A172 (cell line): Measurements from ENCODE around the gene GFI1. TPM values are rescaled to one million over a fixed set of nuclear protein-coding genes. Genes with fewer than 3 reads are reported as not detected.
A peak's percentile ranks its signal among the peaks of the same experiment; 100 is the strongest.
"Not testable (repeated sequence)": the region's sequence is repeated elsewhere in the genome, so short reads cannot be mapped to it uniquely, and the experiment has no call there.

Source experiments
- DNase-seq: peaks from one replicate; pipeline ENCODE4 v3.0.0-alpha.2; 2015; ENCODE audit warnings: low spot score
- total RNA-seq: library from RNA; depleted of rRNA; stranded (reverse); fragments of >200 nt; shearing (Covaris generic); gene quantifications from 2 replicates; pipeline ENCODE4 v1.2.3, GENCODE V29; 2014

Gene GFI1
- total RNA-seq, 1 experiment from 2014 or later = 0.60 TPM

GRCh38 chr1:92465256-92465647, 21.5 kb downstream of the GFI1 start:
- no peak for DNase-seq

DNA sequence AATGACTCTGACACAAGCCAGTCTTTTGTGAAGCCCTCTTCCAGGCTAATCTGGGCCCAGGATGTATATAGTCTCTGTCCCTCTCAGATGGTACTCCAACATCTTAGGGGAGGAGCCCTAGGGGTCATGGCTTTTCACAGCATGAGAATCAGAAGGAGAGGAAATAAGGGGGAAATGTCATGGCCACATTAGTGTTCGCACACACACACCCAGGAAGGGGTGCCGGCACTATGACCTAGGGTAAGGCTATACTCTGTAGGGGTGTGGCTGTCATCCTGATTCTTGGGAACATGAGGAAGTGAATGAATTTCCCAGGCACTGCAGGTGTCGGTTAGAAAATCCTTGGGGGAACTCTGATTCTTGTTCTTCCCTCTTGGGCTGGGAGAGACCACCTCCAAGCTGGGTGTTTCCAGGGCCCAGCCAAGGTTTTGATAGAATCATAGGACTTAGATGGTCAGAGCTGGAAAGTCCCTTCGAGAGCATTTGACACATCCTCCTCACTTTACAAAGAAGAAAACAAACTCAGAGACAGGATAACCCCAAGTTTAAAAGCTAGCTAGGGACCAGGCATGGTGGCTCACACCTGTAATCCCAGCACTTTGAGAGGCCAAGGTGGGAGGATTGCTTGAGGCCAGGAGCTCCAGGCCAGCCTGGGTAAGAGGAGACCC, 22.0 kb downstream of the GFI1 start:
- no peak for DNase-seq

- no peak for DNase-seq
Observed at GRCh38 chr1:92461364-92462097, 25.2 kb downstream of the GFI1 start.

GRCh38 chr1:92459871-92460320, 26.8 kb downstream of the GFI1 start:
- no peak for DNase-seq

DNA sequence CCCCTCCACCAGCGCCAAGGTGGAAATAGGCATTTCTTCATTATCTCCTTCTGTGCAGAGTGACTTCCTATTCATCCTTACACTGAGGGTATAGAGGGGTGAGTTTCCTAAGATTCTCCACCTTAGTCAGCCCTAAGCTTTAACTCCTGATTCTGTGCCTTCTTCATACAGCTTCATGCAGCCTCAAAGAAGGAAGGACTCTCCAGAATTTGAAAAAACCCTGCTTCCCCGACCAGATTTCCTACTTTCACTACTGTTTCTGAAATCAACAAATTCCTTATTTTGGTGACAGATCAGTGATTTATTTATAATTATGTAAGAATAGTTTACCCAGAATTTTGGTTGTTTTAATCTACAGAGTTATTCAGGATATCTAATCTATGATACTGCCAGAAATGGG, 28.6 kb downstream of the GFI1 start:
- DNase-seq = no peak

DNA sequence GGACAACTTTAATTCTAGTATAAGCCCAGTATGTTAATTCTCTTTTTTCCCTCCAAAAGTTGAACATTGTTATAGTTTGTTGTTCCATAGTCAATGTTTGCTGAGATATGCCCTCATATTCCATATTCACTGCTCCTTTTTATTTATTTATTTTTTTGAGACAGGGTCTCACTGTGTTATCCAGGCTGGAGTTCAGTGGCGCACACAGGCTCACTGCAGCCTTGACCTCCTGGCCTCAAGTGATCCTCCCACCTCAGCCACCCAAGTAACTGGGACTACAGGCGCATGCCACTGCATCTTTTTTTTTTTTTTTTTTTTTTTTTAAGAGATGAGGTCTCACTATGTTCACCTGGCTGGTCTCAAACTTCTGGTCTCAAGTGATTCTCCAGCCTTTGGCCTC, 38.7 kb downstream of the GFI1 start:
- no peak for DNase-seq

- no peak for DNase-seq
Observed at GRCh38 chr1:92447033-92447681, 39.6 kb downstream of the GFI1 start.

DNA sequence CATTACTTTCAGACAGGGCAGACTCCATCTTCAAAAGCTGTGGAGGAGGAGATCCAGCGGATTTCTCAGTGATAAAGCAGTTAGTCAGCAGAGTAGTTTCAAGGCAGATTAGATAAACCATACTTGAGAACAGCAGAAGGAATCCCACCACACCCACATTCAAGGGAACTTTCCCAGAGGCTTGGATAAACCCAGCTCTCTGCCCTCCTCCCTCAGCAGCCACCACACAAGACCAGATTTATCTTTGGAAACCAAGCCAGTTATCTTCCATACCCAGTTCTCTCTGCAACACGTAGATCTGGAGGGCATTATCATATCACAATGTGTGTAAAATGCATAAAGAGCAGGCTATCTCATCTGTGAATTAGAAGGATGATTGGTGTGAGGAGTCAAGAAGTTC, 40.2 kb downstream of the GFI1 start:
- DNase-seq = peak; percentile 49

DNA sequence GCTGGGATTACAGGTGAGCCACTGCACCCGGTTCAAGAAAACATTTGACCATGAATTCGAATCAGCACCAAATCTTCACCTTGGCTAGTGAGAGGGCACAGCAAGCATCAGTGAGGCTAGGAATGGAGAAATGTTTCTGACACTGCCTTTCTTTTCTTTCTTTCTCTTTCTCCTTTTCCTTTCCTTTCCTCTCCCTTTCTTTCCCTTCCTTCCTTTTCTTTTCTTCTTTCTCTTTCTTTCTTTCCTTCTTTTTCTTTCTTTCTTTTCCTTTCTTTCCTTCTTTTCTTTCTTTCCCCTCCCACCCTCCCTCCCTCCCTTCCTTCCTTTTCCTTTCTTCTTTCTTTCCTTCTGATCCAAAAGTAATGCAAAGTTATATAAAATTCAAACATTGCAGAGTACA, 40.9 kb downstream of the GFI1 start:
- no peak for DNase-seq

GRCh38 chr1:92444351-92444750, 42.4 kb downstream of the GFI1 start:
- DNase-seq = peak; percentile 6

DNA sequence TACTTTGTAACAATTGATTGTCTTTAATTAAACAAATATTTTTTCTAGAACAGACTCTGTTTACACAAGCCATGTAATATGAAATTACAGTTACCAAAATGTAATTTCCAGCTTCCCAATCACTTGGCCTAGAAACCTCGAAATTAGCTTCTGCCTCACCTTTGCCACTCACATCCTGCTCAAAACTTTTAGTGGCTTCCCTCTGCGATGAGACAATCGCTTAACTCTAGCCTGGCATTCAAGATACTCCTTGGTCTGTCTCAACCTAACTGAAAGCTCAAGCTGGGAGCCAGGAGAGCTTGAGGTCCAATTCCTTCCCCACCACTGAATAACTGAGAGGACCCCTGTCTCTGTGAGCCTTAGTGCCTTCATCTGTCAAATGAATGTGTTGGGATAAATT, 42.8 kb downstream of the GFI1 start:
- DNase-seq = no peak

GRCh38 chr1:92442351-92442750, 44.4 kb downstream of the GFI1 start:
- no peak for DNase-seq

- DNase-seq = no peak
Observed at GRCh38 chr1:92441697-92442342, 44.9 kb downstream of the GFI1 start.

DNA sequence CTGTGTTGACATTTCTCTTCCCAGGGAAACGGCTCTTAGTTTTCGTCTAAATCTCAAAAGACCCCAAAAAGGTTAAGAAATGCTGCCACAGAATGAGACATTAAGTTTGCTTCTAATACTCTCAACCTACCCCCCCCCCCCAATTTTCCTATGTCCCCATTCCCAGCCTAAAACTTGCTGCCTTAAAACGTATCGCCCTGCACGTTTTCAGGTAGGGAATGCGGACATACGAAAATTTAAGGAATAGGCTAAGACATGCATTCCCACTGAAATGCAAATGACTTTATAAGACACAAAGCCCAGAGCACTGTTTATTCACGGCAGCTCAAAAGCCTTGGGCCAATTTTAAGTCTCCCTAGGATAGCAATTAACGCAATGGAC, 45.4 kb downstream of the GFI1 start:
- no peak for DNase-seq

- DNase-seq = no peak
Observed at GRCh38 chr1:92439291-92439690, 47.4 kb downstream of the GFI1 start.

GRCh38 chr1:92434572-92434971, 52.2 kb downstream of the GFI1 start:
- DNase-seq = not testable (repeated sequence)

- DNase-seq = no peak
Observed at GRCh38 chr1:92430030-92430429, 56.7 kb downstream of the GFI1 start.

DNA sequence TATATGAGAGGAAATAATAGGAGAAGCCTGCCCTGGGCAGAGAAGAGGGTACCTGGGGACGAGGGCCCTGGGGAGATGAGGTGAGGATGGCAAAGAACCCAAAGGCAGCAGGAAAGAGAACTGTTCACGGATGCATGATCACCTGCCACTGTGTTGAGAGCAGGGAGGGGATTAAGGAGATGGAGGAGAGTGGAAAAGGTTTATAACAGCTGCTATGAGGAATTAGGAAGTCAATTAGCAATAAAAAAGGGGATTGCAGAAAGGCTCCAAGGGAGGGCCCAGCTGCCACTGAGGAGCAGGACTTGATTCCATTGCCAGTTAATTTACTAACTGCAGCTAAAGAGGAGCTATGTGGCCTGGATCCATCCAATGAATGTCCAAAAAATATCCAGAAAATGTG, 61.1 kb downstream of the GFI1 start:
- no peak for DNase-seq
